ENCODE results near the gene MLF2. TPM values are rescaled to one million over a fixed set of nuclear protein-coding genes. Genes with fewer than 3 reads are reported as not detected.

The MLF2 gene
- total and polyA plus RNA-seq, 9 of the 15 experiments (the other 6 are each of a cell fraction or from before 2014, with no cell fraction given) = 11.4 to 190 (median 139) TPM

- TF ChIP-seq ZBTB40 (IDR thresholded peaks at IDR 0.05) = peak; percentile 12; the same call in 1 of the 2 replicates
- no peak for TF ChIP-seq ZBTB40 (CRISPR knock-in tag; IDR thresholded peaks at IDR 0.05)
- no peak for TF ChIP-seq ELK3 (CRISPR knock-in tag; IDR thresholded peaks at IDR 0.05)
- TF ChIP-seq HOMEZ (CRISPR knock-in tag; IDR thresholded peaks at IDR 0.05) = no peak
- no peak for TF ChIP-seq SMAD2 (IDR thresholded peaks at IDR 0.05; ENCODE audit: low read depth, low read length)
- no peak for TF ChIP-seq XRCC3 (IDR thresholded peaks at IDR 0.05)
- TF ChIP-seq ZNF511 (CRISPR knock-in tag; IDR thresholded peaks at IDR 0.05) = no peak
- no peak for TF ChIP-seq TSHZ1 (CRISPR knock-in tag; IDR thresholded peaks at IDR 0.05)
- TF ChIP-seq NFXL1 (CRISPR knock-in tag; IDR thresholded peaks at IDR 0.05) = no peak
- no peak for TF ChIP-seq LCOR (CRISPR knock-in tag; IDR thresholded peaks at IDR 0.05)
These were observed 14.7 kb upstream of the MLF2 start (continued) for GRCh38 chr12:6767353-6768319.

Measured in K562 (cell line).